KG1 (cell line): ENCODE results near the gene SEMA3C.

Experiments
- DNase-seq: peaks from one replicate; lab custom pipeline; 2025; lab: John Stamatoyannopoulos, UW

Gene SEMA3C

DNA sequence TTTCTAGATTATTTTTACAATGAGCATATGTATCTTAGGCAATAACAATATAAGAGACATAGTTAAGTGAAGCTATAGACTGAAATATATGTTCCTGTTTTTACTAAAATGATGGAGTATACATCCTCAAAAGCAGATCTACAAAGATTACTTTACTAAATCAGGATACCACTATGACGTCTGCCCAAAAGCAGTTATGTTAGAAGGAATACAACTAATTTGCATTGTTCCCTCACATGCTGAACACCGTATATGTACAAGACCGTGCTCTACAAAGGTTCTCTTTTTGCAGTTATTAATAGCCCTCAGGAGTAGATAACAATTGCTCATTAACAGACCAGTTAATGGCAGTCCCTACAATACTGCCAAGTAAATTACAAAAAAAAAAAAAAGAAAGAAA is 143.0 kb downstream of the SEMA3C start:
- no peak for DNase-seq

DNA sequence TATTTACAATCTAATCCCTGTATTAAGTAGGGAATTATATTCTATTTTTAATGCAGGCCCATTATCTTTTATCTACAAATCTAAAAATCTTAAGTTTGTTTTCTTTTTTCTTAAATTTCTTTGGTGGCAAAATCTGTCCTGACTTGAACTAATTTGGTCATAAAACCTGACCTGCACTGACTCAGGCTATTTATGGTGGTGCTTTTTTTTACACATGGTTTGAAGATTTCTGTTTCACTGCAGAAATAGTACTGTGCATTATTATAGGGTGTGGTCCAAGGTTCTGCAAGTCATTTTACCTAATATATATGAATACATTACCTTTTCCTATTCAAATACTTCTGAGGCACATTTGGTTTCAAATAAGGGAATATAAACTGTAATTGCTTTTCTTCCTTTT is 143.4 kb downstream of the SEMA3C start:
- no peak for DNase-seq

DNA sequence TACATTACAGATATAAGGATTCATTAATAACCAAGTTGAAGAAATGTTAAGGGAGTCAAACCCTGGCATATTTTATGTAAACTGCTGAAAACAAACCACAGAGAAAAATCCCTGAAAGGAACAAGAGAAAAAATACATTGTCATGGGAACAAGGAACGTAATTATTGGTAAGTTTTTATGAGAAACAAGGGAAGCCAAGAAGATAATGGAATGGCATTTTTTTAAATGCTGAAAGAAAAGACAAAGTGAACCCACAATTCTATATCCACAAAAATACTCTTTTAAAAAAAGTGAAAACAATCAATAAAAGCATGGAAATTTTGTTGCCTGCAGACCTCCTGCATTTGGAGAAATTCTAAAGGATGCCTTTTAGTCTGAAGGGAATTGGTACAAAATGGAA is 144.0 kb downstream of the SEMA3C start:
- no peak for DNase-seq

DNA sequence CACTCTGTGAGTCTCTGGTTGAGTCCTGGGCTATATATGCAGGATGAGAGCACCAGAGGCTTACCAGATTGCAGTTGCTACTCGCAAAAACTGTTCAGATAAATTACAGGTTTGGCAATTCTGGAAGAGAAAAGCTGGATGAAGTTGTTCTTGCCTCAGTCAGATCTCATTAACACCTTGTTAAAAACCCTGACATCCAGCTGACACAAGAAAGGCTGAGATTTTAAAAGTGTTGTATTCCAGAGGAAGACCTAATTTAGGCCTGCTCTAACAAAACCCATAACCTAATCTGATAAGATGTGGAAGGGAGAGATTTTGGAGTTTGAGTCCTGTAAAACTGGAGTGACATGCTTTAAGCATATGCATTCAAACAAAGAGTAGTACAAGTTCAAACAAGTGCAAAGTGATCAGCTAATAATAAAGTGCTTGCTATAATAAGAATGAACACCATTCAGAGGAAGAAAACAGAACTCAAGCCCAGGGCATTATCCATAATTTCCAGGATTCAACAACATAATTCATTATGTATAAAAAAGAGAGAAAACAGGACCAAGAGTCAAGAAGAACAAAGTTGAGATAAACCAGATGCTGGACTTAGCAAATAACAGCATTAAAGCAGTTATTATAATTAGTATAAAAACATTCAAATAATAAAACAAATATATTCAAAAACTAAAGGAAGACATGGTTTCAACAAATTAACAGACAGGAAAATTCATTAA is 144.9 kb downstream of the SEMA3C start:
- DNase-seq = no peak

DNA sequence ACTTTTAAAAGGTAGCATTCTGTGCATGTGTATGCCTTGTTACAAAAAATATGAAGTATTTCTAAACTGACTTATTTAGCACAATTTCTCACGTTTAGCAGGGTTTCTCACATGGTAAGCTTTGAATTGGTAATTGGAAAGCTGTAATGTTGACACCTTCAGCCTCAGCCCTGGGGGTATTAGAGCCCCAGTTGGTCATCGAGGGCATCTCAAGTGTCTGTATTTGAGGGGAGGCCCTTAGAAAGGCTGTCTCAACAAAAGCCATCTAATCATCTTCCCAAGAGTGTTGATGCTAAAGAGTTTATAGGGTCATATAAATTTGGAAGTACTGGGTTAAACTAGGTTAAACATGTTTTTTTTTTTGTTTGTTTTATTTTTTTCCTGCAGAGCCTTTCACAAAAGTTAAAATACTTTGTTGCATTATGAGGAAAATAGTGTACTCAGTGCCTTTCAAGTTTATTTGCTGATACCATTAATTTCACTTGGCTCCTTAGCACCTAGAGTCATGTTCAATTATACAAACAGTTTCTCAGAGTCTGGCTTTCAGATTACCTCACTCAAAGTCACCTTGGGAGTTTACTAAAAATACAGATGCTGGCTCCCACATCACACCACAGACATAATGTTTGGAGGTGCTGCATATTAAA is 146.4 kb downstream of the SEMA3C start:
- no peak for DNase-seq

DNA sequence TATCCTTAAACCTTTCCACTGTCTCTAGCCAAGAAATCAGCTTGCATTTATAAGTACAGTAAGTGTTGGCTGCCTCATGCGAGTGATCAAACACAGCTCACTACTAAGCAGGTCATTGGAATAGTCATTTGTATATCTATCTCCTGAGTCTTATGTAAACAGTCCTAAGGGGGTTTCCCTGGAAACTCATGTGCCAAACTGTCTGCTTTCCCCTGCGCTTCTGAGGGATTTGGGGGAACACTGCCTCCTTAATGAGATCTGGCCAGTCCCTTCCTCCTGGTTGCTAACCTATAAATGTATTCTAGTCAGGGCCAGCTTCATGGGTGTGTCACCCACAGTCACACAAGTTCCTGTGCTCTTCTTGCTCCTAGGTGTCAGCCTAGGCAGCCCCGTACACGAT is 147.3 kb downstream of the SEMA3C start:
- DNase-seq = no peak

DNA sequence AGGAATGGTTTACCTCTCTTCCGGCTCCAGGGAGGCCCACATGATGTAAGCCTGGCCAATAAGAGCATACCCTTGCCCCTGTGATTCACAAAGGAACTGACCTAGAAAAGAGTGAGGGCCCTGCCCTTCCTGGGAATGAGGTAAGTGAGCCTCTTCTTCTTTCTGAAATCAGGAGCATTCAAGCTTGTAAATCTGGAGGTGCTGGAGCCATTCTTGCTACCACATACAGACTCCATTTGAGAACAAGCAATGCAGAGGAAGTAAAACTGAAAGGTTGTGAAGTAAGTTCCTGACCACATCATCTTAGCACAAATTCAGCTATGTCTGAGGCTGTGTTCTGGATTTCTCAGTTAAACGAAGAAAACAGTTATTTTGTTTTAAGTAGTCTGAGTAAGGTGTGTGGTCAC is 148.2 kb downstream of the SEMA3C start:
- no peak for DNase-seq

DNA sequence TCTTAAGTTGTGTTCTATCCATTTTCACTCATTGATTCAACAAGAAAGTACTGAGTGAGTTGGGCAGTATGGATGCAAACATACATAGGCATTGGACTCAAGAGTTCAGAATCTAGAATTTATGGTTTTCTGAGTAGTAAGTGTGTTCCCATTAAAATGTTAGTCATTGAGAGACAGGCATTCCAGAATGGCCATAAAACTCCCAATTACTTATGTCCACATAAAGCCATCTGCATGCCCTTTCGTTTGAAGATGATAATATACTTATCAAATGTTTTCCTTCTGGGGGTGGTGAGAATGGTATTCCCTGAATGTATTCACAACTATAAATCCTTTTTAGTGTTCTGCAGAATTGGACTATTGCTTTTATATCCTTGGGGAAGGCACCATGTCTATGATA is 148.8 kb downstream of the SEMA3C start:
- no peak for DNase-seq

DNA sequence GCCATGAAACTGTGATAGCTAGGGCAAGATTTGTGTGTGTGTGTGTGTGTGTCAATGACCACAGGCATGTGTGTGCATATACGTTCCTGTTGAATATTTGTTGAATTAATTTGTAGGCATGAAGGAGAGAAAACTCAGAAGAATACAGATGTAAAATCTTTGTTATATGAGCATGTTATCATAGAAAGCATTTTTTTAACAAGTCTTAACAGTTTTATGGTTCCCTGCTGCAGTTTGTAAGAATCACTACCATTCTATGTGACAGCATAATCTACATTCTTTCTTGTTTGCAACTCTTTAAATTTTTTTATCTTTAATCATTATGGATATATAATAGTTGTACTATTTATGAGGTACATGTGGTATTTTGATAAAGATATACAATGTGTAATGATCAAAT is 150.1 kb downstream of the SEMA3C start:
- DNase-seq = no peak

DNA sequence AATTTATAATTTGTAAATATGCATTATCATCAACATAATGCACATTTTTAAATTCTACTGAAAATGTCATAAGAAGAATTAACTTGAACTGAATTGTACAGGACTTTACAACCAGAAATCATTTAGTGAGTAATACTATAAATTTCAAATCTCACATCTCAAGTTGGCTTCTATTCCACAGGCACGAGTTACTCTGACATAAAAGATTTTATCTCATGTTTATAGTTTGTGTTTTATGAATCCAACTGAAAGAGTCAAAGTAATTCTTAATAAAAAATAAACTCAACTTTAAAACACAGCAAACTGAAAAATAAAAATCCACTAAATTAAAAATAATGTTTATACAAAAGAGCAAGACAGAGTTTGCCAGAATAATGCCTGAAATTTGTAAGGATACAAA is 151.2 kb downstream of the SEMA3C start:
- no peak for DNase-seq

DNA sequence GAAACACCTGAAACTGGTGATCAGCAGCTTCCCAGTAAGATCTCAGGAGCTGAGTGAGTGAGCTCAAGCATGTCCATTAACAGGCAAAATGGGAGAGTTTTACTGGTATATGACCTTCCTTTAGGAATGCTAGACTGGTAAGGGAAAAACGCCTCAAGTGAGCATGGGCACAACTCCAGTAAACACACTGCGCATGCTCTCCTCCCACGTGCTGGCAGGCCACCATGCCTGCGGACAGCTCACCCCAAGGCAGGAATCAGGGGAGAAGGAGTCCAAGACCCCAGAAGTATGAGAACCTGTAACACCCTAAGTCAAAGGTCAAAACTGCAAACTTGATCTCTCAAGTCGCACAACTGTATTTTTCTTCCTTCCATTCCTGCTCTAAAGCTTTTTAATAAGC is 152.1 kb downstream of the SEMA3C start:
- no peak for DNase-seq

DNA sequence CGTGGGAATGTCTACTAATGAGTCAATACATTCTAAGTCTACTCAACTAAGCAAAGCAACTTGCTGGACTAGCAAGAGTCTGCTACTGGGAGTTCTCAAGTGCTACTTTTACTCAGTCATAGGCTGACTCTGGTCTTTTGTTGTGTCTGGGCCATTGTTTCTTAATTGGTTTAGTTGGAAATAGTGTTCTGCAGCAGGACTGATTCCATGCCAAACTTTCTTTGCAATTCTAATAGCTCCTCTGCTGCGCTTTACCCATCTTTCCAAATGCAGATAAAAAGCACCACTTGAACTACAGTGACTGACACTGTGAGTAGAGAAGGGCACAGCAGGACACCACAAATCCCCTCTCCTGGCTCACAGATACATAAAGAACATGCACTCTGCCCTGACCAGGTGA is 154.7 kb downstream of the SEMA3C start:
- DNase-seq = no peak

DNA sequence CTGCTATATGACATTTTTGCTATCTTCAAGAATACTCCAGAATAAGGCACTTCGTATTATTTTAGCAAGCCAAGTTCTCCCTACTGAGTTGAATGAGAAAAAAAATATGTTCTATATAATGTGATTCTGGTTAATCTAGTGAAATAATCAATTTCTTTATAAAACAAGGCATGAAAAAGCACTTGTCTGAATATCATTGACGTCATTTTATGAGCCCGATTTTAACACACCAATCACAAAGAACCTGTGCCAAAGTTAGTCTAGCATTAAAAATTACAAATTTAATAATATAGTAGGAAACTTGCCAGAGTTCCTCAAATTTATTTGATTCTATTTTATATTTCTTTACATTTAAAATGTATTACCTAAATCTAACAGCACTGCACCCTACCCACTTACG is 155.1 kb downstream of the SEMA3C start:
- no peak for DNase-seq

DNA sequence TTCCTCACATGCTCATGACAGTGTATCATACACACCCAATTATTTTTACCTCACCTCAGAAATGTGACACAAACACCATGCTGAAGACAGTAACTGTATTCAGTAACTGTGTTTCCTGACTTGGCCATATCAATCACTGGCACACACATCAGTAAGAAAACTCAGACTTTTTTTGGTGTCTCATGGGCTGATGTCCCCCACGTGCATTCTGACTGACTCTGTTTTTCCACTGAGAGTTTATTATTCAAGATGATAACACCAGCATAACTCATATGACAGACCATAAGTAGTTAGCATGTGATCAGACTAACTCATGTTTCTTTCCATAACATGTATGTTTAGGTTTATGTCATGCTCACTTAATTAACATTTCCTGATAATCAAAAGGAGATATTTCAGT is 155.6 kb downstream of the SEMA3C start:
- no peak for DNase-seq

DNA sequence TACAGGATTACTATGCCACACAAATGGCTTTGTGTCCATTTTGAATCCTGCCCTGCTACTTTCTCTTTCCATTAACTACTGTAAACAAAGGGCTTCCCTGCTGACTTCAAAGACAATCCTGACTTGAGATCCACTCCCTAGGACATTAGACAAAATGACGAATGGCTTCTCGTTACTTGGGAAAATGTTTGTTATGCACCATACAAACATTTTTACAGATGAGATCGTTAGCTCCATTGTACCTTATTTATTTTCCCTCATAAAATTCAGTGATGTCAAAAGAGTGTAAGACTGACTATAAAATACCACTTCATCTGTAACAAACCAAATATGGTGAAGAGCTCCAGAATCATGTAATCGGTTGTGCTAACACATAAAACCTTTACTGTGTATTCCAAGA is 158.6 kb downstream of the SEMA3C start:
- no peak for DNase-seq

DNA sequence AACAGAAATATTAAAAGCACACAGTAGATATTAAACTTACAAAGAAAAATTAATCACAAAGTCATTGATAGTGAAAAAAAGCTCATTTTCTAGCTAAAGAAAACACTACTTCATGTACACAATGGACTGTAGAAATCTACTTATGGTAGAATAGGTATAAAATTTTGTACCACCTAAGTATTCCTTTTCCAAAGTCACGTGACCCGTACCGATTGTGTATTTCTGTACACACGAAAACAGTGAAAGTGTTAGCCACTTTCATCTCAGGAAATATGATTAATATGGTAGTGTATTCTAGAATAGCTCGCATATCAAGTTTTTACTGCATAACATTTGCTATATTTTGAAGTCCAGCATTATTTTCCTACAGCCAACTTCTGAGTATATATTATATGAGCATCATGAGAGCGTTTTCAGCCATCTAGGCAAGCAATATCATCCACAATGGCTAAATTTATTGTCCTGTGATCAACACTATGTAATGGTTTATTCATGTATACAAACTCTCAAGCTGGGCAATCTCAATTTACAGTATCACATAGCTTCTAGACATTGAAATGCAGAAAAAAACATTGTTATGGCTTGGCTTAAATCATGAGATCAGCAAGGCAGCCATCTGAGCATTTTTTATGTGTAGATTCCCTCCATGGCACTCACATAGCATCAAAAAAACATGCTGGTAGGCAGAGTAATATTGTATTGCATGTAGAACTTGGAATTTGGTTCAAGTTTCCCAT is 165.7 kb downstream of the SEMA3C start:
- DNase-seq = no peak

DNA sequence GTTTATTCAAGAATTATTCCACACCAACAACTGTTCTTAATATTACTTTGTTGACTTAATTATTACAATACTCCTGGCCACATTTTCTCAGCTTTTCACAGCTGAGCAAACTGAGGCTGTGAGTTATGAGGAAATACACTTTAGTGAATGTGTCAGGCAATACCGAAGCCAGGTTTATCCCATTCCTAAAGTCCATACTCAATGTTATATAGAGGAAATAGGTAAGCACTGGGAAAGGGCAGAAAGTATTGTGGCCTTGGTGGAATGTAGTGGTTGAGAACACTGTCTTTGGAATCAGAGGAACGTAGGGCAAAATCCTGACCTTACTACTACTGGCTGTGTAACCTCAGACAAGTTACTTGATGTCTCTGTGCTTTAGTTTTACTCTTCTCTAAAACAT is 169.6 kb downstream of the SEMA3C start:
- no peak for DNase-seq

DNA sequence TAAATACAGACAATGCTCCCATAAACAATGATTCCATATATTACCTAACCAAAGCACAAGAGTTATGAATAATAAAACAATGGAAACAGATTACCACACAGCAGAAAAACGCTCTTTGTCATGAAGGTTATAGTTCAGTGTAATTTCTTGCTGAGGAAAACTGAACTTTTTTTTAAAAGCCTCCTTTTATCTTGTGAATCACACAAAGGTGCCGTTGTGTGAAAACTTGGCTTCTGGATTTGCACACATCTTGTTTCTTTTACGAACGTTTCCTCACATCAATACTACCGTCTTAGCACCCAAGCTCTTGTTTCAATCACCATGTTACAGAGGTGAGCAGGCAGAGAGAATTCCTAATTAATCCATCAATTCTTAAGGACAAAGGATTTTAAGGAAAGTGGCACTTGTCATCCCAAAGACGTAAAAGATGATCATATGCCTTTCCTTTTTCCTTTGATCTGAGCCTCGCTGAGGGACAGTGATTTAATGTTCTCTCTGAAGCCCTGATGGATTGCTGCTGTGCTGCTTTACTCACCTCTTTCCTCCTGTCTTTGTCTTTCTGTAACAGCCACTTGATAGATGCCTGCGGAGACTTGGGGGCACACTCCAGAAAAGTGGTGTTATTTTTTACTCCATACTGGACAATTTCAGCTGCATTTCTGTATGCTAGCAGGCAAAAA is 170.3 kb downstream of the SEMA3C start:
- DNase-seq = no peak

DNA sequence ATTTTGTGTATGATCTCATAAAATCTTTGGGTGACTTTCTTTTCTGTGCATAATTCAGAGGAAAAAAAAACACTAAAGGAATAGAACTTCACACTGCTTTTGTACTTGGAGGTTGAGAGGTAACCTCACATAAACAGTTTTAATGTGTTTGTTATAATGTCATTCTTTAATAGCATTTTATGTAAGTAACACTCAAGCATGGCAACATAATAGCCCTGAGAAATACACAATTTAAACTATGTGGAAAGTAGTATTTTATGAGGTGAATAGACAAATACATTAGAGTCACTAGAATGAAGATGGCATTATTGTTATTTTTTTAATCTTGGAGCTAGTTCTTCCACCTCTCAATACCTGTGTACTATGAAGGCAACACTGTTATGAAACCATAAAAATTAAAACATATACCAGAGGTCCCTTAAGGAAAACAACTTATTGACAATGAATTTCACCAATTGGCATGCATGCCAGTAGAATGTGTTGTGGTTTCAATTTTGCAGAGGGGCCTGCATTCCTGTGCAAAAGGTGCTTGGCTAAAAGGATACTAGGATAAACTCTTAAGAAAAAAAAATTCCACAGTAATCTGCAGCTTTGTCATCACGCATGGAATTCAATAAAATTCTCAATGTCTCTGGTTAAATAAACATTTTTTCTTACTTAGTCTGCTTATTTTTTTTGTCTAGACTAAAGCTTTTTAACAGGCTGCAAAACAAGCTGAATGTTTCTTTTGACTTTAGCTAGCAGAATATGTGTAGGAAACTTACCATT is 177.9 kb downstream of the SEMA3C start:
- DNase-seq = no peak

DNA sequence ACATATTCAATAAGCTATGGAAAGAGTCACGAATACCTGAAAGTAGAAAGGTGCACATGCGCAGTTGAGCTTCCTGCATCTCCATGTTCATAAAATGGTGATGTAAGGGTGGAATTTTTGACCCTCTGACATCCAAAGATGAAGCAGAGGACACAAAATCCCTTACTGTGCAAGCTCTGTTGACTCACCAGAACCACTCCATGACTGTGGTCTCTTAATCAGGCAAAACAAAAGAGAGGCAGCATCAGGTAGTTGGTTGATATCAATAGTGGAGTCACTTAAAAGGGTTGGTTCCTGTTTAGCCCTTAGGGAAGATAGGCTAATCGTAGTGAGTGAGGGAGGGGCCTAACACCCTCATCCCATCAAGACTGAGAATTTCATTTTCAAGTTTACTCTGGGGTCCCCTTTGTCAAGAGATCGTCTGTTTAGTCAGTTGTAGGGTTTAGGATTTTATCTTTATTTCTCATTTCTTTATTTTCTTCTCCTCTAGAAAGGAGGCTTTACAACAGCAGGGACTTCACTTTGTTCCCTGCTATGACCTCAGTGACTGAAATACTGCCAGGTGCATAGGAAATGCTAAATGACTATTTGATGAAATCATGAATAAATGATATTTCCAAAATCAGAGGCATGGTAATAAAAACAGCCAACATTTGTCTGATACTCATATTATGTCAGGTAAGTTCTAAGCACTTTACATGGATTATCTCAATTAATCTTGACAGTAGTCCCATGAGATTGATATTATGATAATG is 182.3 kb downstream of the SEMA3C start:
- no peak for DNase-seq

DNA sequence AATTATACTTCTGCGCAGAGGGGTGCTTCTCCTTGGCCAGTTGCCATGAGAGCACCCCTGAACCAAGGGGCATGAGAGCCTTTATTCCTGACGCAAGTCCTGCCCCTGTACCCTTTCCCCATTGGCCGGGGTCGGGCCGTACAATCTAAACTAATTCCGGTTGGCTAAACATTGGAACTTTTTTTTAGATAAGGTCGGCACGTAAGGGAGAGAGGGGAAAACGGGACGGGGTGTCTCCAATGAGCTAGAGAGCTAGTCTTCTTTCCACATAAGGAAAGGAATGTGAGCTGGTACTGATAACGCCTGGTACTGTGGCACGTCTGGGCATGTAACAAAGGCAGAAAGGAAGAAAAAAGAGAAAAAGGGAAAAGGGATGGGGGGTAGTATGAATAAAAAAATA is 183.5 kb downstream of the SEMA3C start:
- no peak for DNase-seq
